C4-2B (cell line): ENCODE measurements around the gene CORIN.

Source experiments
- CTCF ChIP-seq: fragments of 450-650 bp; conservative IDR thresholded peaks from 2 replicates; pipeline ENCODE4 v1.5.1; 2017; ENCODE audit warnings: mild to moderate bottlenecking
- ZFX ChIP-seq: fragments of 450-650 bp; IDR thresholded peaks from 2 replicates; pipeline ENCODE4 v1.6.1; 2017

GRCh38 chr4:47612116-47613023 is 225.5 kb downstream of the CORIN start:
- TF ChIP-seq CTCF (no peak), ZFX (no peak)
